Ishikawa (cell line): ENCODE results near the gene PWP2.

ENCODE experiments used
- EP300 ChIP-seq: IDR thresholded peaks from 2 replicates; pipeline ENCODE4 v1.6.1; 2012; ENCODE audit warnings: borderline replicate concordance
- TAF1 ChIP-seq: IDR thresholded peaks from 2 replicates; pipeline ENCODE4 v1.6.1; 2012; ENCODE audit warnings: low read depth, mild to moderate bottlenecking

DNA sequence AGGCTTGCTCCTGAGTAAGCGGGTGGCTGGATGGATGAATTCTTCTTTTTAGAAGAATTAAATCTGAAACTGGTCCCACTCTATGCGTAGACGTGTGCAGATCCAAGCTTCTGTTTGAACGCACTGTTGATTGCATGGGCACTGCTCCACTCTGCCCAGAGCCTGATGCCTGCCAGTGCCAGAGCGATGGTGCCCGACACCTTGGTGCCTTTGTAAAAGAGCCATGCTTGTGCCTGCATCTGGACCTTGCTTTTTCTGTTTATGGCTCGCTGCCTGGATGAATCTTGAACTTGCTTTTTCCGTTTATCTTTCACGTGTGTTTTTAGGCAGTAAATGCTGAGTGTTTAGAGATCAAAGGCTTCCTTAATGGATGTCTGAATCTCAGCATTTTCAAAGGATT lies 15.0 kb upstream of the PWP2 start:
- no peak for TF ChIP-seq TAF1
- no peak for TF ChIP-seq EP300
